ENCODE results near the gene PCP4L1.

DNA sequence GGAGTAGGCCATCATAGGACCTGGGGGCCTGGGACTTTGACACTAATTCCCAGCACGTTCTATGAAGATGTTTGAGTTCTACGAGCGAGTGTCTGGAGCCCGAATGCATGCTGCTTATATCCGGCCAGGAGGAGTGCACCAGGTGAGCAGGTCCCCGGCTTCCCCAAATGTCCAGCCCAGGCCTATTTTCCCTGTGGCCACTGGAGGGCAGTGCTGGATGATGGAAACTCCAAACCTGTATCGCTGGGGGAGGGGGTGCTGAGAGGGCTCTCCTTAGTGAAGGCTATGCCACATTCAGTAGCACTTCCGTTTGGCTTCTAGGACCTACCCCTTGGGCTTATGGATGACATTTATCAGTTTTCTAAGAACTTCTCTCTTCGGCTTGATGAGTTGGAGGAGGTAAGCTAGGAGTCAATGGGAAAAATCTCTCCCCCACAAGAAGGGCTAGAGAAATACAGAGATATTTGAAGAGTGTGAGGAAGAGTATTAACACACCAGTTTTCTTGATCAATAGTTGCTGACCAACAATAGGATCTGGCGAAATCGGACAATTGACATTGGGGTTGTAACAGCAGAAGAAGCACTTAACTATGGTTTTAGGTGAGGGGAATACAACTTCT is 48.6 kb upstream of the PCP4L1 start:
- TF ChIP-seq, protein P1, sequence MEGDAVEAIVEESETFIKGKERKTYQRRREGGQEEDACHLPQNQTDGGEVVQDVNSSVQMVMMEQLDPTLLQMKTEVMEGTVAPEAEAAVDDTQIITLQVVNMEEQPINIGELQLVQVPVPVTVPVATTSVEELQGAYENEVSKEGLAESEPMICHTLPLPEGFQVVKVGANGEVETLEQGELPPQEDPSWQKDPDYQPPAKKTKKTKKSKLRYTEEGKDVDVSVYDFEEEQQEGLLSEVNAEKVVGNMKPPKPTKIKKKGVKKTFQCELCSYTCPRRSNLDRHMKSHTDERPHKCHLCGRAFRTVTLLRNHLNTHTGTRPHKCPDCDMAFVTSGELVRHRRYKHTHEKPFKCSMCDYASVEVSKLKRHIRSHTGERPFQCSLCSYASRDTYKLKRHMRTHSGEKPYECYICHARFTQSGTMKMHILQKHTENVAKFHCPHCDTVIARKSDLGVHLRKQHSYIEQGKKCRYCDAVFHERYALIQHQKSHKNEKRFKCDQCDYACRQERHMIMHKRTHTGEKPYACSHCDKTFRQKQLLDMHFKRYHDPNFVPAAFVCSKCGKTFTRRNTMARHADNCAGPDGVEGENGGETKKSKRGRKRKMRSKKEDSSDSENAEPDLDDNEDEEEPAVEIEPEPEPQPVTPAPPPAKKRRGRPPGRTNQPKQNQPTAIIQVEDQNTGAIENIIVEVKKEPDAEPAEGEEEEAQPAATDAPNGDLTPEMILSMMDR (IDR thresholded peaks at IDR 0.05): peak; percentile 67 to 94 (median 85)
- no peak for TF ChIP-seq EP300 (IDR thresholded peaks at IDR 0.05)
- no peak for TF ChIP-seq POLR2A (IDR thresholded peaks at IDR 0.05)

Measured in ovary (tissue), 3 donors.